ENCODE data around the gene MCOLN2. TPM values are rescaled to one million over a fixed set of nuclear protein-coding genes. Genes with fewer than 3 reads are reported as not detected.

Gene MCOLN2
- total and polyA plus RNA-seq, 2 of the 13 experiments (the other 11 are each of a cell fraction or from before 2014, with no cell fraction given), result not detected

DNA sequence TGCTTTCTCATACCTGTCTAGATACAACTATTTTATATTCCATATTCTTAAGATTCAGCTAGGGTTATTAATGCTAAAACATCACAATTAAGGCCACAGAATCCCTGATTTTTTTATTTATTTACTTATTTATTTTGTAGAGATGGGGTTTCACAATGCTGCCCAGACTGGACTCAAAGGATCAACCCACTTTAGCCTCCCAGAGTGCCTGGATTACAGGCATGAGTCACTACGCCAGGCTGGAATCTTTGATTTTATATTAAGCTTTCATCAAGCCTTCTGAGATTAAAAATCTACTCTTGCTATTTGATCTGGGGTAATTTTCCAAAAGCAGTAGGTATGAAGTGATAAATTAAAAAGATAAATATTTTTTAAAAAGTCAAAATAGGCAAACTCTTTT, 38.9 kb downstream of the MCOLN2 start (continued):
- TF ChIP-seq SPEN (CRISPR knock-in tag; IDR thresholded peaks at IDR 0.05; ENCODE audit: low read depth) (no peak), BHLHE40 (IDR thresholded peaks at IDR 0.05; ENCODE audit: low read length) (no peak), MTF1 (CRISPR knock-in tag; IDR thresholded peaks at IDR 0.05) (no peak), ZNF615 (CRISPR knock-in tag; IDR thresholded peaks at IDR 0.05; ENCODE audit: borderline replicate concordance) (no peak), PHF8 (CRISPR knock-in tag; IDR thresholded peaks at IDR 0.05) (no peak), NFYC (CRISPR knock-in tag; IDR thresholded peaks at IDR 0.05) (no peak), ZNF225 (CRISPR knock-in tag; IDR thresholded peaks at IDR 0.05) (no peak), SMYD3 (CRISPR knock-in tag; IDR thresholded peaks at IDR 0.05) (no peak), ZNF510 (CRISPR knock-in tag; IDR thresholded peaks at IDR 0.05; ENCODE audit: low read depth) (no peak), ZFP36L1 (CRISPR knock-in tag; IDR thresholded peaks at IDR 0.05) (no peak)
- TF ChIP-seq, protein P1, sequence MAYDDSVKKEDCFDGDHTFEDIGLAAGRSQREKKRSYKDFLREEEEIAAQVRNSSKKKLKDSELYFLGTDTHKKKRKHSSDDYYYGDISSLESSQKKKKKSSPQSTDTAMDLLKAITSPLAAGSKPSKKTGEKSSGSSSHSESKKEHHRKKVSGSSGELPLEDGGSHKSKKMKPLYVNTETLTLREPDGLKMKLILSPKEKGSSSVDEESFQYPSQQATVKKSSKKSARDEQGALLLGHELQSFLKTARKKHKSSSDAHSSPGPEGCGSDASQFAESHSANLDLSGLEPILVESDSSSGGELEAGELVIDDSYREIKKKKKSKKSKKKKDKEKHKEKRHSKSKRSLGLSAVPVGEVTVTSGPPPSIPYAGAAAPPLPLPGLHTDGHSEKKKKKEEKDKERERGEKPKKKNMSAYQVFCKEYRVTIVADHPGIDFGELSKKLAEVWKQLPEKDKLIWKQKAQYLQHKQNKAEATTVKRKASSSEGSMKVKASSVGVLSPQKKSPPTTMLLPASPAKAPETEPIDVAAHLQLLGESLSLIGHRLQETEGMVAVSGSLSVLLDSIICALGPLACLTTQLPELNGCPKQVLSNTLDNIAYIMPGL (CRISPR knock-in tag; IDR thresholded peaks at IDR 0.05; ENCODE audit: borderline replicate concordance in 1 of 2, low read depth in 1 of 2), result no peak
- TF ChIP-seq, protein P2, sequence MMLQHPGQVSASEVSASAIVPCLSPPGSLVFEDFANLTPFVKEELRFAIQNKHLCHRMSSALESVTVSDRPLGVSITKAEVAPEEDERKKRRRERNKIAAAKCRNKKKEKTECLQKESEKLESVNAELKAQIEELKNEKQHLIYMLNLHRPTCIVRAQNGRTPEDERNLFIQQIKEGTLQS (CRISPR knock-in tag; IDR thresholded peaks at IDR 0.05), result no peak
- TF ChIP-seq, protein P3, sequence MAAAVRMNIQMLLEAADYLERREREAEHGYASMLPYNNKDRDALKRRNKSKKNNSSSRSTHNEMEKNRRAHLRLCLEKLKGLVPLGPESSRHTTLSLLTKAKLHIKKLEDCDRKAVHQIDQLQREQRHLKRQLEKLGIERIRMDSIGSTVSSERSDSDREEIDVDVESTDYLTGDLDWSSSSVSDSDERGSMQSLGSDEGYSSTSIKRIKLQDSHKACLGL (CRISPR knock-in tag; IDR thresholded peaks at IDR 0.05), result no peak
- TF ChIP-seq, protein P4, sequence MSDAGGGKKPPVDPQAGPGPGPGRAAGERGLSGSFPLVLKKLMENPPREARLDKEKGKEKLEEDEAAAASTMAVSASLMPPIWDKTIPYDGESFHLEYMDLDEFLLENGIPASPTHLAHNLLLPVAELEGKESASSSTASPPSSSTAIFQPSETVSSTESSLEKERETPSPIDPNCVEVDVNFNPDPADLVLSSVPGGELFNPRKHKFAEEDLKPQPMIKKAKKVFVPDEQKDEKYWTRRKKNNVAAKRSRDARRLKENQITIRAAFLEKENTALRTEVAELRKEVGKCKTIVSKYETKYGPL (CRISPR knock-in tag; IDR thresholded peaks at IDR 0.05), result no peak

Measured in HepG2 (cell line).